DMS114 treated with DMSO at 0.1 percent for 48 hours (cell line): Measurements from ENCODE around the gene CPPED1.

Experiments used
- DNase-seq: peaks from one replicate; lab custom pipeline; 2025; ENCODE audit not compliant: unreplicated experiment; lab: John Stamatoyannopoulos, UW

The CPPED1 gene

GRCh38 chr16:12653820-12654392, 149.8 kb downstream of the CPPED1 start:
- no peak for DNase-seq

- no peak for DNase-seq
These were observed 150.8 kb downstream of the CPPED1 start for GRCh38 chr16:12652924-12653323.

- DNase-seq = no peak
These were observed 151.7 kb downstream of the CPPED1 start for GRCh38 chr16:12651765-12652512.

GRCh38 chr16:12649356-12649755, 154.3 kb downstream of the CPPED1 start:
- DNase-seq = no peak

- DNase-seq = no peak
These were observed 157.0 kb downstream of the CPPED1 start for GRCh38 chr16:12646490-12647274.

GRCh38 chr16:12646098-12646489, 157.6 kb downstream of the CPPED1 start:
- DNase-seq = no peak

- no peak for DNase-seq
These were observed 160.6 kb downstream of the CPPED1 start for GRCh38 chr16:12643034-12643455.

- no peak for DNase-seq
These were observed 164.6 kb downstream of the CPPED1 start for GRCh38 chr16:12639044-12639443.

GRCh38 chr16:12637002-12637401, 166.7 kb downstream of the CPPED1 start:
- no peak for DNase-seq

GRCh38 chr16:12629271-12629670, 174.4 kb downstream of the CPPED1 start:
- no peak for DNase-seq

GRCh38 chr16:12628536-12628935, 175.2 kb downstream of the CPPED1 start:
- DNase-seq = no peak

GRCh38 chr16:12627394-12627793, 176.3 kb downstream of the CPPED1 start:
- no peak for DNase-seq

- DNase-seq = no peak
These were observed 177.3 kb downstream of the CPPED1 start for GRCh38 chr16:12626411-12626810.

GRCh38 chr16:12625716-12626115, 178.0 kb downstream of the CPPED1 start:
- DNase-seq = no peak

- no peak for DNase-seq
These were observed 178.6 kb downstream of the CPPED1 start for GRCh38 chr16:12625068-12625467.

GRCh38 chr16:12620150-12620549, 183.5 kb downstream of the CPPED1 start:
- DNase-seq = no peak

- no peak for DNase-seq
These were observed 185.2 kb downstream of the CPPED1 start for GRCh38 chr16:12618515-12618914.

GRCh38 chr16:12617401-12617819, 186.3 kb downstream of the CPPED1 start:
- DNase-seq = no peak

- no peak for DNase-seq
These were observed 188.9 kb downstream of the CPPED1 start for GRCh38 chr16:12614662-12615278.

GRCh38 chr16:12613992-12614661, 189.6 kb downstream of the CPPED1 start:
- no peak for DNase-seq
